LNCaP clone FGC (cell line): ENCODE results near the gene YPEL2.

ENCODE experiments used
- DNase-seq: peaks from one replicate; pipeline ENCODE4 v3.0.0-alpha.2; 2011; ENCODE audit warnings: low read depth
- H3K4me3 ChIP-seq: 2 replicates; pipeline ENCODE4 v1.5.1; 2011; ENCODE audit warnings: mild to moderate bottlenecking, low read depth, low read length, control low read depth
- TF ChIP-seq, protein P1 (sequence below): IDR thresholded peaks from 2 replicates; pipeline ENCODE4 v1.5.1; 2012; ENCODE audit warnings: mild to moderate bottlenecking; ENCODE audit not compliant: control insufficient read depth, insufficient read depth; ENCODE audit errors: extremely low read depth

Gene YPEL2

DNA sequence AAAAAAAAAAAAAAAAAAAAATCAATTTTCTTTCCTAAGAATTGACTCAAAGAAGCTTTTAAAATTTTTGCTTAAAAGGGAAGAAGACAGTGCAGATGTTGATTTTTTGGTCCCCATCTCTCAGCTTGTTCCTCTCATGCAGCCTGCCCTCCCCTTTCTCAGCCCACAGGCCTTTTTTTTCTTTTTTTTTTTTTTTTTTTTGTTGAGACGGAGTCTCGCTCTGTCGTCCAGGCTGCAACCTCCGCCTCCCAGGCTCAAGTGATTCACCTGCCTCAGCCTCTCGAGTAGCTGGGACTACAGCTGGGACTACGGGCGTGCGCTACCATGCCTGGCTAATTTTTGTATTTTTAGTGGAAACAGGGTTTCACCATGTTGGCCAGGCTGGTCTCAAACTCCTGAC is 17.7 kb downstream of the YPEL2 start:
- no peak for DNase-seq
- TF ChIP-seq, protein P1, sequence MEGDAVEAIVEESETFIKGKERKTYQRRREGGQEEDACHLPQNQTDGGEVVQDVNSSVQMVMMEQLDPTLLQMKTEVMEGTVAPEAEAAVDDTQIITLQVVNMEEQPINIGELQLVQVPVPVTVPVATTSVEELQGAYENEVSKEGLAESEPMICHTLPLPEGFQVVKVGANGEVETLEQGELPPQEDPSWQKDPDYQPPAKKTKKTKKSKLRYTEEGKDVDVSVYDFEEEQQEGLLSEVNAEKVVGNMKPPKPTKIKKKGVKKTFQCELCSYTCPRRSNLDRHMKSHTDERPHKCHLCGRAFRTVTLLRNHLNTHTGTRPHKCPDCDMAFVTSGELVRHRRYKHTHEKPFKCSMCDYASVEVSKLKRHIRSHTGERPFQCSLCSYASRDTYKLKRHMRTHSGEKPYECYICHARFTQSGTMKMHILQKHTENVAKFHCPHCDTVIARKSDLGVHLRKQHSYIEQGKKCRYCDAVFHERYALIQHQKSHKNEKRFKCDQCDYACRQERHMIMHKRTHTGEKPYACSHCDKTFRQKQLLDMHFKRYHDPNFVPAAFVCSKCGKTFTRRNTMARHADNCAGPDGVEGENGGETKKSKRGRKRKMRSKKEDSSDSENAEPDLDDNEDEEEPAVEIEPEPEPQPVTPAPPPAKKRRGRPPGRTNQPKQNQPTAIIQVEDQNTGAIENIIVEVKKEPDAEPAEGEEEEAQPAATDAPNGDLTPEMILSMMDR = no peak
- no peak overlapping the region for H3K4me3 ChIP-seq

- no peak for DNase-seq
- no peak overlapping the region for H3K4me3 ChIP-seq
- TF ChIP-seq, protein P1 = no peak
These were observed 21.8 kb downstream of the YPEL2 start for GRCh38 chr17:59353106-59353854.

DNA sequence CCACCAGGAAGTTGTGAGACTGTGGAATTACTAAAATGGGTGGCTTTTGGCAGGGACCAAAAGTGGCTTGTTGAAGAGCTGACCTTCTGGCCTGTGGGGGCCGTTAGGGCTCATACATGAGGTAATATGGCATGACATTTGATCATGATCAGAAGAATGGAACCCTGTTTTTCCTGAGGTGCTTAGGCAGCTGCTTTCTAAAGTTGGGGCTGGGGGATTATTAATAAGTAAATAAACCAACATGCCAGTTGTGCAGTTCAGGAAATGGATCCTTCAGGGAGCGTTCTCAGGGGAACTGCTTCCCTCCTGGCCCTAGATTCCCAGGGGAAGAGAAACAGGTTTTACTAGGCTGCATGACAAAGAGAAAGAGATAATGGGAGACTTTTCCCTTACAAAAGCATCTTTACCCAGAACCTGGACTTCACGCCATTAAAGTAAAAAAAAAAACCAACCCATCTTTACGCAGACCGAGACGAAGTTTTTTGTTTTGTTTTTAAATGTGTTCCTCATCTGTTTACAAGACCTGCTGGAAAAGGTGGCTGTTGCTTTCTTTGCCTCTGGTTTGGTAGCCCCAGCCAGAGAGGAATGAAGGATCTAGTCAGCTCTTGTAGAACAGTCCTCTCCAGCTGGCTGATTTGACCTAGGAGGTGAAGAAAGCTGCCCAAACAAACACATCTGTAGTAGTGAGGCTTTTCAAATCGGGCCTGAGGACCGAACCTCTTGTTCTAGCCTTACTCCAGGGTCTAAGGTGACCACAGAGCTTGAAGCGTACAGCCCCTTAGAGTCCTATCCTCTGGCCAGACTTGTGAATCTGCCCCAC is 22.7 kb downstream of the YPEL2 start:
- no peak for DNase-seq
- TF ChIP-seq, protein P1 = no peak
- H3K4me3 ChIP-seq = no peak overlapping the region

GRCh38 chr17:59355030-59355701 is 23.7 kb downstream of the YPEL2 start:
- TF ChIP-seq, protein P1 = no peak
- H3K4me3 ChIP-seq = no peak overlapping the region
- DNase-seq = no peak

GRCh38 chr17:59355702-59356325 is 24.4 kb downstream of the YPEL2 start:
- H3K4me3 ChIP-seq = no peak overlapping the region
- TF ChIP-seq, protein P1 = no peak
- DNase-seq = no peak

DNA sequence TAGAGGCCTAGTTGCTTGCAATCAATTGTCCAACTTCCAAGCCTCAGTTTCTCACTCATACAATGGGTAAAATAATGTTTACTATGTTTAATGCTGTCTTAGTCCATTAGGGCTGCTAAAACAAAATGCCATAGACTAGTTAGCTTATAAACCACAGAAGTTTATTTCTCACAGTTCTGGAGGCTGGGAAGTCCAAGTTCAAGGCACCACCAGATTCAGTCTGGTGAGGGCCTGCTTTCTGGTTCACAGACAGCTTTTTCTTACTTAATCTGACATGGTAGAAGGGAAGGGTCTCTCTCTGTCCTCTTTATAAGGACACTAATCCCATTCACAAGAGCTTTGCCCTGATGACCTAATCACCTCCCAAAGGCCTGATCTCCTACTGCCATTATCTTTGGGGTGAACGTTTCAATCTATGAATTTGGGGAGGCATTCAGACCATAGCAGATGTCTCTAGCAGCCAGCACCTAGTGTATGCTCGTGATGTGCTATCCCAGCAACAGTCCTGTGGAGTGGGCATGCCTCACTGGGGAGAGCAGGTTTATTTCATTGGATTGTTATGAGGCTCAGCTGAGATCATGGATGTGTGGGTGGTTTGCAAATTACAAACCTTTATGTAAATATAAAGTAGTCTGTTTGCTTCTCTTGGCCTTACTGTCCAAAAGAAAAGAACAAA is 25.2 kb downstream of the YPEL2 start:
- no peak for DNase-seq
- TF ChIP-seq, protein P1 = no peak
- H3K4me3 ChIP-seq = no peak overlapping the region
